ENCODE data around the gene ALG9.

ALG9 gene

DNA sequence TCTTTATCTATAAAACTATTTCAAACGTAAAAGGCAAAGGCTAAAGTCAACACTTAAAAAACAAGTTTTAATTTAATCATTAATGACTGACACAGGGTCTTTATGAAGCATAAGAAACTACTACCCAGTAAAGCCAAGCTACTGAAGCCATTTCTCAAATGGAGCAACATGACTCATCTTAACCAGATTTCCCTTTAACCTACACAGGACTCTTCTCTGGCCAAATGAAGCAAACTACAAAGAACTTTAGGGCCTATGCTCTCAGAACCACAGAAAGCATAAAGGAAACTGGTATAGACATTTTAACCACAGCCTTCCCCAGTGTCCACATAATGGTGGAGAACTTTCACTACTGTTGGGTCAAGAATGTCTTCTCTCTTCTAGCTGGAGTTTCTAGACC, 34.7 kb downstream of the ALG9 start:
- DNase-seq (ENCODE audit: low read depth in 2 of 2, low spot score in 1 of 2): no peak

DNA sequence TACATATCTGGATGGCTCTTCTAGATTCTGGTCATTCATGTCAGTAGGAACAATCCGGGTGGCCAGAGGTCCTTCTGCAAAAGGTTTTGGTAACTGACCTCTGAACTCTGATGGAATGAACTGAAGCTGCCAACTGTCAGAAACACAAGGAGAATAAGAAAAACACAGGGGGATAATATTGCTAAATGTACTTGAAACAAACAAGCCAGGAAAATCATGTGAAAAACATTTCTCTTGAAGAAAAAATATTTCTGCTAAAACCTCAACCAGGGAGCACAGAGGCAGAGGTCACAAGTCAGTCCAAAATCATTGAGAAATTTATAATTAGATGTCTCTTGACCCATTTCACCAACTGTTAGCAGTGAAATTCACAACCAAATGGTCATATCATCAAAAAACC, 35.2 kb downstream of the ALG9 start:
- no peak for DNase-seq (ENCODE audit: low read depth in 2 of 2, low spot score in 1 of 2)

DNA sequence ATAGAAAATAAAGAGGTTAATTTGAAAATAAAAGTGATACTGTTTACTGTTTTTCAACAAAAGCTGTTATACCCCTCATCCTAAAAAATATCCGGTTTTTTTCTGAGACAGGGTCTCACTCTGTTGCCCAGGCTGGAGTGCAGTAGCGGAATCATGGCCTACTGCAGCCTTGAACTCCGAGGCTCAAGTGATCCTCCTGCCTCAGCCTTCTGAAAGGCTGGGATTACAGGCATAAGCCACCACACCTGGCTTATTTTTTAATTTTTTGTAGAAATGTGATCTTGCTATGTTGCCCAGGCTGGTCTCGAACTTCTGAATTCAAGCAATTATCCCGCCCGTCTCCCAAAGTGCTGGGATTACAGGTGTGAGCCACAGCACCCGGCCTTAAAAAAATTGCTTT, 35.7 kb downstream of the ALG9 start:
- DNase-seq (ENCODE audit: low read depth in 2 of 2, low spot score in 1 of 2): no peak

DNA sequence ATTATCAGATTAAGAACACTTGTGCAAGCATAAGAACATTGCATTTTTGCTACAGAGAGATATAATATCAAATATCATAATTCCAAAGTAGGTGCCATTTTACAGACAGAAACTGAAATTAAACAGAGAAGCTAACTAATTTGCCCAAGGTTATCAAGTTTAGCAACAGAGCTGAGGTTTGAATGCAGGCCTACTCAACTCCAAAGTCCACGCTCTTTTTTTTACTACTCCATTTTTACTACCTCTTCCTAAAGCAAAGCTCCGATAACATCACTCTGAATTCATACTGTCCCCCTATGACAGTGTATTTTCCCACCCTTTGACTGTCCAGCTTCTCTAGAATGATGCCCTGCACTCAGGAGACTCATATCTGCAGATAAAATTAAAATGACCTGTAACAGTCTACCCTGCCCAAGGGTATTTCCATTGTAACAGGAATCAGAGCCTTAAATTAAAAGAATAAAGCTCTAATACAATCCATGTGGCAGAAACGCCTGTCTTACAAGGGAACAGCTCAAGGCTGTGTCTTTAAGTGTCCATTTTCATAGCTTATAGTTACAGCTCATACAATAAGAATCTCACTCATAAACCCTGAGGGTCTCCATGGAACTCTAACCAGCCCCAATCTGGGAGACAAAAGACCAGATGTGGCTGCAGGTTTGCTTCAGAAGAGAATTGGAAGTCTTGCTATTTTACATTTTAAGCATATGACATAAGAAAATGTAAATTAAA, 36.8 kb downstream of the ALG9 start:
- no peak for DNase-seq (ENCODE audit: low read depth in 2 of 2, low spot score in 1 of 2)

DNA sequence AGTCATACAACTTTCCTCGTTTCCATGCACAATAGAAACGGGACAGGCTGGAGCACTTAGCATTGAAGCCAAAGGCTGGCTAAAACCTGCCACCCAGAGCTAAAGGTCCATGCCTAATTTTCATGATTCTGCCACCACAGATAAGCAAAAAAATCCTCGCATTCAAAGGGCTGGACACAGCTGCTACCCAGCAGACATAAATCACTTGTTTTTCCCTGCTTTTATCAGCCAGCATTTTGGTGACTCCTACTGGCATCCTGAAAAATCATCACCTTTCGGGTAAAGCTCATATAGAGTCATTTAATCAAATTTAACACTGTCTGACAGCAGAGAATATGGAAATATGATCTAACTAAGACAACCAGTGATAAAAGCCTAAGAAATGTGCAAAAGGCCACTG, 37.9 kb downstream of the ALG9 start:
- no peak for DNase-seq (ENCODE audit: low read depth in 2 of 2, low spot score in 1 of 2)

DNA sequence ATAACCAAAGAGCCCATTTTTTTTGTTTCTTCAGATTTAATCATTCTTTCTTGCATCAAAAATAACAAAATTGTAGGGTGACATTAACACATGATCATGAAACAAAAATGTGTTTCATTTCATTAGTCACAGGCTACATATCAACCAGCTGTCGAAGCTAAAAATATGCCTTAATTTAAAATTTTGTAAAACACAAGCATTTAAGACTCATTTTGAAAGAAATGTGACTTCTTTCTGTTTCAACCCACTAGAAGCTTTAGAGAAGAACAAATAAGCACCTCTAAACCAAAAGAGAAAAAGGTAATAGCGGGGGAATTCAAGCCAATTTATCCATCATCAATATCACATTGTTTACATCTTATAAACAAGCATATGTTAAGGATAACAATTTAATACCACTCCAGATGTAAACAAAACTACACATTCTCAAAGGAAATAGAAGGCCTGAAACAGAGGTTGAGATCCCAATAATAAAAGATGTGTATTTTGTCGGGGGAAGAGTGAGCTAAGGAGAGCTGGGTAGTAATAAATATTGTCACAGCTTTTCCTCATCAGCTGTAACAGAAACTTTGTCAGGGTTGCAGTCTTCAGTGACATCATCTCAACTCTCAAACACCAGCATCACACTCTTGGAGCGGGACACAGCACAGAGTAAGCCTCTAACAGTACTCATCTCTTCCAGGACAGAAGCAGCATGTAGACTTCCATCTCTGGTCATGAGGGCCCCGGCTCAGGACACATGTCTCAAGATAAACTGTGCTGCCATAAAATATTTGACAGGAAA, 42.0 kb downstream of the ALG9 start:
- no peak for DNase-seq (ENCODE audit: low read depth in 2 of 2, low spot score in 1 of 2)

DNA sequence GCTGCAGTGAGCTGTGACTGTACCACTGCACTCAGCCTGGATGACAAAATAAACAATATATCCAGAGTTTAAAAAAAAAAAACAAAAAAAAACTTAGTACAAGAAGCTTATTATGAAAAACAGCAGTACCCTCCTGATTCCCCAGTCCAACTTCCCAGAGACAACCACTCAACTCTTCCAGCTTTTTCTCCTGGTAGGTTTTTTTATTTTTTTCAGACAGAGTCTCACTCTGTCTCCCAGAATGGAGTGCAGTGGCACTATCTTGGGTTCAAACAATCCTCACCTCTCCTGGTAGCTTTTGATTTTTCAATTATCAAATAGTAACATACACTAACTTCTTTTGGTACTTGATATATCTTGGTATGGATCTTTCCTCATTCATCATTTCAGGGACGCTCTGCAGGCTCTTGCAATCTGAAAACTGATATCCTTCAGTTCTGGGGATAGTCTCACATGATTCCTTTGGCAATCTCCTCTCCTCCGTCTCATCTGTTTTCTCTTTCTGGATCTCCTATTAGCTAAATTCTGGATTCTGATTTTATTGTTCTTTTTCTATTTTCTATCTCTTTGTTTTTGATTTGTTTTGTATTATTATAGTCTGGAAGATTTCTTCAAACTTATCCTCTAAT, 44.9 kb downstream of the ALG9 start:
- DNase-seq (ENCODE audit: low read depth in 2 of 2, low spot score in 1 of 2): no peak

DNA sequence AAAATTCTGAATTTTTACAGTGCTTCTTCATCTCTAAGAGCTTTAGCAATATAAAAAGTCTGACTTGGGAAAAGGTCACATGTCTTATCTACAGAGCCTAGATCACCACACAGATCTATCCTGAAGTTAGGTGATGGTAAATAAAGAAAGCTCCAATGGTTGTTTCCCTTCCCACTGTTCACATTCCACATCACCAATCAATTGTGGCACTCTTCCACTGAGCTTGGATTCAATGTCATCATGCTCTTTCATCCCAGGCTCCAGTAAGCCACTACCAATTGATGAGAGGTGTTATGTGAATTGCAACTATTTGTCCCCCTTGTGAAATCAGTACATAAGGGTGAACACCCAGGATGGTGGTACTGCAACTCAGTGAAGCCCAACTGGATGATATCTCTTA, 47.8 kb downstream of the ALG9 start:
- no peak for DNase-seq (ENCODE audit: low read depth in 2 of 2, low spot score in 1 of 2)

DNA sequence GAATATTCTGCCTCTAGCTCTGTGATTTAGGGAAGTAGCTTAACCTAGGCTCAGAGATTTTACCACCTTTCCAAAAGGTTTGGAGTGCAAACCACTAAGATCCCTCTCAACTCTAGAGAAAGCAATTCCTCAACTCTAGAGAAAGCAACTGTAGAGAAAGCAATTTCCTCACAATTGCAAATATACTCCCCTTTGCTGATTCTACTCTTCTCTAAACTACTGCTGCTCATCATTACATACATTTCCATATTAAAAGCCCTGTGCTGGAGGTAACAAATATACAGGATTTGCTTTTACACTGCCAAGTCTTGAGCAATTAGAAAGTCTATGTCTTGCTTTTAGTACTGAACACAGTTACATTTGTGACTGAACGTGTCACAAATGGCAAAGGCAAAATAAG, 48.2 kb downstream of the ALG9 start:
- DNase-seq (ENCODE audit: low read depth in 2 of 2, low spot score in 1 of 2): no peak

DNA sequence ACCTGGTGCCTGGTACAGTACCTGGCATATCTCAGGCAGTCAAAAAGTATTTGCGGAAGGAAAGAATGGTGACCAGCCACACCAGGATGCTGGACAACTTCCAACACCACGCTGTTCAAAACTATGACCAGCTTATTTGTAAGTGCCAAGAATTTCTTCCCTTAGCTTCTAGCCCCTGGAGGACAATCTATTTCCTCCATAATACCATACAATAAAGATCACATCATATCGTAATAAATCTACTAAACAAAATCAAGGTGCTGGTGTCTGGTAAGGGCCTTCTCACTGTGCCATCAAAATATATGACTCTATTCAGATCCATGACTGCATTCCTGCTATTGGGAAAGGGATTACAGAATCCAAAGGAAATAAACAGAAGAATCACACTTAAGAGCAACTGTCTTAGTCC, 51.5 kb downstream of the ALG9 start:
- DNase-seq (ENCODE audit: low read depth in 2 of 2, low spot score in 1 of 2): no peak

DNA sequence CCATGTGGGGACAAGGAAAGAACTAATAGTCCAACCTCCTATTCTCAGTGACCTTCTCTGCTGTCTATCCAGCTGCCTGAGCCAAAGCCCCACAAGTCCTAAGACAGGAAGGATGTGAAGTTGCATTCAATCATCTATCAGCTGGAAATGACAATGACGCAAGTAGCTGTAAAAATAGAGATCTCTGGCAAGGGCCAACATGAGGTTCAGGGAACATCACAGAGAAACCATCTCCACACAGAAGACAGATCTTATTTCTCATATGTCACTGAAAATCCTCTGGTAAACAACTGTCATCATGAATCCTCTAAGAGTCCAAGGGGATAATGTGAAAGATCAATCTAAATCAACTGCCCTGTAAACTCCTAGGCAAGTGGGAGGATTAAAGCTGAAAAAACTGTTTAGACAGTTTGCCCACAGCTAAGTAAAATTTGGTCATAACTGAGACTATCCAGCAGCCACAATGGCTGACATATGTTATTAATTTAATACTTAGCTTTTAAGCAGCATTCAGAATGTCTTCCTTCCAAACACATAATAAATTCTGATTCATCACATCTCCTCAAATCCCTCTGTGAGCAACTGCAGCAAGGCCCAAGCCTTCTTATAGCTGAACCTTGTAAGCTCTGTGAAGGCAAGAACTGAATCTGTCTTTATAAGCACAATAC, 52.1 kb downstream of the ALG9 start:
- no peak for DNase-seq (ENCODE audit: low read depth in 2 of 2, low spot score in 1 of 2)

DNA sequence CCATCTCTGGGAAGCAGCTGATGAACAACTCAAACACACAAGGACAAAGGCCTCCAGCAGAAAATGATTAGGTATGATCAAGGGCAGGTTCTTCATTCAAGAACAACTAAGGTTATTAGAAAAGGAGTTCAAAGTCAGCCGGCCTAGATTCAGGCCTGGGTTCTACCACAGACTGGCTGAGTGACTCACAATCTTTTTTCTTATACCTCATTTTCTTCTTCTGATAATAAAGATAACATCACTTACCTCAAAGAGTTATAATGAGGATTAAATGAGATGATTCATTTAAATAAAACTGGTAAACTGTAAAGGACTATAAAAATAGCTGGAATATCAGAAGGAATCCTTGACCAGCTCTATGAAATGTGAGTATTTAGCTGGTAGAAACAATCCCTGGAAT, 55.9 kb downstream of the ALG9 start:
- DNase-seq (ENCODE audit: low read depth in 2 of 2, low spot score in 1 of 2): no peak

DNA sequence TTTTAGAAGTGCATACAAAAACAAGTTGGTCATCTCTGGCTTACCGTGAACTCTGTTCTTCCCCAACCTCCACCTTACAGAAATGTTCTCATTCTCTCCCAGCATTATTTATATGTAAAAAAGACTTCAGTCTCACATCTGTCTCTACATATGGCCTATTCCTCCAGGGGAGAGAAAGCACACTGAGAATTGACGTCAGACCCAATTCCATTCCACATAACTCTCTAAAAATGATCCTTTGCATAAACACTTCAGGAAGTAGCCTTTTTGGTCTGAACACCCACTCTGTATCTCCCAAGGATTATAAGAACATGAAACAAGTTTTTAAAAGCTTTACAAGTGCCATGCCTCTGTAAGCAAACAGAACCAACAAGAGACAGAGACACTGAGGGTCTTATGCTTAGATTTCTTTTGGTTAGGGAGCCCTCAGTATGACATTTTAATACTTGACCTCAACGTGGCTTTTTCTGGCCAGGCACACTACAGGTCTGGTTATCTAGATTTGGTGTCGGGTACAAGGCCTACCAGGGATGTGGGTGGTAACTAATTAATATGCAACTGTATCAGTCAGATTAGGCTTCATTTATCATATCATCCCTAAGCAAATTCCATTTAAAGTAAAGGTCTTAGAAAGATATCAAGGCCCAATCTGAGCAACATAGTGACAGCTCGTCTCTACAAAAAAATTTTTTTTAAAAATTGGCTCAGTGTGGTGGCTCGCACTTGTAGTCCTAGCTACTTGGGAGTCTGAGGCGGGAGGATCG, 56.6 kb downstream of the ALG9 start:
- no peak for DNase-seq (ENCODE audit: low read depth in 2 of 2, low spot score in 1 of 2)

DNA sequence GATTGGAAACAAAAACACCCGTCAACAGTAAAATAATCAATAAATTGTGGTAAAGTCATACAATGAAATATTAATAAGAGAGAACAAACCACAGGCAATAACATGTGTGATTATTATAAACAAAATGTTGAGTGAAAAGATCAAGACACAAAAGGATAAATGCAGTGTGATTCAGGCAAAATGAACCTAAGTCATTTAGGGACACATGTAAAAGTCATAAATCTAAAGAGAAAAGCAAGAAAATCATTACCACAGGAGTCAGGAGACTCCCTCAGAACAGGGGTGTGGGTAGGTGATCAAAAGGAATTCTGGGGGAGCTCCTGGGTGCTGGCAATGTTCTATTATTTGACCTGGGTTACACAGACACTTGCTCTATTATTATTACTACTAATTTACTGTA, 57.3 kb downstream of the ALG9 start:
- no peak for DNase-seq (ENCODE audit: low read depth in 2 of 2, low spot score in 1 of 2)

DNA sequence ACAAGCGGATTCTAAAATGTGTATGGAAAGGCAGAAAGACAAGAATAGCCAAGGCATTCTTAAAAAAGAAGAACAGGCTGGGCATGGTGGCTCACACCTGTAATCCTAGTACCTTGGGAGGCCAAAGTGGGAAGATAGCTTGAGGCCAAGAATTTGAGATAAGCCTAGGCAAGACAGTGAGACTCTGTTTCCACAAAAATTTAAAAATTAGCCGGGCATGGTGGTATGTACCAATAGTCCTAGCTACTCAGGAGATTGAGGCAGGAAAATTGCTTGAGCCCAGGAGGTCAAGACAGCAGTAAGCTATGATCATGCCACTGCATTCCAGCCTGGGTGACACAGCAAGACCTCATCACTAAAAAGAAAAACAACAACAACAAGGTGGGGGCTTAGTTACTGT, 59.2 kb downstream of the ALG9 start:
- DNase-seq (ENCODE audit: low read depth in 2 of 2, low spot score in 1 of 2): no peak

DNA sequence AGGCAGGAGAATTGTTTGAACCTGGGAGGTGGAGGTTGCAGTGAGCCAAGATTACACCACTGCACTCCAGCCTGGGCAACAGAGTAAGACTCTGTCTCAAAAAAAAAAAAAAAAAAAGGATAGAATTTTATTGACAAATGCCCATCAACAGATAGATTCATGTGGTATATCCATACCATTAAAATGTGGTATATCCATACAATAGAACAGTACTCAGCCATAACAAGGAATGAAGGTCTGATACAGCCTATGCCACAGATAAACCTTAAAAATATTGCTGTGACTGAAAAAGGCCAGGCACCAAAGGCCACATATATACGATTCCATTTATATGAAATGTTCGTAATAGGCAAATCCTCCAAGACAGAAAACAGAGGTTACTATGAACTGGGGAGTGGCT, 59.9 kb downstream of the ALG9 start:
- DNase-seq (ENCODE audit: low read depth in 2 of 2, low spot score in 1 of 2): no peak

DNA sequence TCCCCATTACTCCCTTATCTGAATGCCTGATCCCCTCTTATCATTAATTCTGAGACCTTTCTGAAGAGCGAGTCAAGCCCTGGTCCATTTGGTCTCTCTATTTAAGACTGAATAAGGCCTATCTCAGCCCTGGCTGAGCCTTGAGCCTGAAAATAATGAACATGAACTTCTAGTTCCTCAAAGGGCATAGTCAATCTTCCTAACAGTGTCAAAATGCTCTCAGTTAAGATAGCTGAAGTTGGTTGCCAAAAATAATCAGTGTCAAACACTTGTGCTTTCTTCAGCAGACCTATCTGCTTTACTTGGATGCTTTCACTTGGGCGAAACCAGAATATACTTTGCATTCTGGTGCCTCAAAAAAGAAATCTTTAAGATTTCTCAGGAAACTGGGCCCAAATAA, 62.5 kb downstream of the ALG9 start:
- DNase-seq (ENCODE audit: low read depth in 2 of 2, low spot score in 1 of 2): no peak

DNA sequence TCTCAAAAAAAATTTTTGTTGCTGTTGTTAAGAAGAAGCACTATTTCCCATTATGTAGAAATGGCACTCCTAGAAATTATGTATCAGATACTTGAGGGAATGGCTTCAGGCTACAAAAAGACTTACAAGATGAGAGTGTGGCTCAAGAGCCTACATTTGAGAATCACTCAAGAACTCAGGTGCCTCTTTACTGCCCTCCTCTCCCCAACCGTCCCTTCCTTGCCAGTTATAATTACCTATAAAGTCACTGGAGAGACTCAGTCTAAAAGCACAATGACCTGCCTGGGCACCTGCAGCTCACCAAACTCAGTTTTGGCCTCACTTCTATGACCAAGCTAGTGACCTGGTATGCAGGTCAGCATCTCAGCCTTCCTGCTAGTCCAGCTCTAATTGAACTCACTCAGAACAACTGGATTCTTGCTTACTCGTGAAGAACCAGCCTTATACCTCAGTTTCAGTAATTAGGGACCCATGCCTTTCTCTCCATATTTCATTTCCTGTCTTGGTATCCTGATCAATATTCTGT, 63.3 kb downstream of the ALG9 start:
- DNase-seq (ENCODE audit: low read depth in 2 of 2, low spot score in 1 of 2): no peak

DNA sequence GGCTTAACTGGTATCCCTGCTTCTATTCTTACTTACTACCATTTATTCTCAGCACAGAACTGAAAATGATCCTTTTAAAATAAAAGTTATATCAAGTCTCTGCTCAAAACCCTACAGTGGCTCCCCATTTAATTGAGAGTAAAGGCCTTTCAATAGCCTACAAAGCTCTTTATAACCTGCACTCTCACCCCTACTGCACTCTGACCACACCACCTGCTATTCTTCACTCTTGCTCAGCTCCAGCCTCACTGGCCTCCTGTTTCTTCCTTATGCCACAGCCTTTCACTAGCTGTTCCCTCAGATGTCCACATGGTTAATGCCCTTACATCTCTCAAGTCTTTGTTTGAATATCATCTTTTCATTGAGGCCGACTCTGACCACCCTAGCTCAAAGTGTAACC, 64.3 kb downstream of the ALG9 start:
- no peak for DNase-seq (ENCODE audit: low read depth in 2 of 2, low spot score in 1 of 2)

DNA sequence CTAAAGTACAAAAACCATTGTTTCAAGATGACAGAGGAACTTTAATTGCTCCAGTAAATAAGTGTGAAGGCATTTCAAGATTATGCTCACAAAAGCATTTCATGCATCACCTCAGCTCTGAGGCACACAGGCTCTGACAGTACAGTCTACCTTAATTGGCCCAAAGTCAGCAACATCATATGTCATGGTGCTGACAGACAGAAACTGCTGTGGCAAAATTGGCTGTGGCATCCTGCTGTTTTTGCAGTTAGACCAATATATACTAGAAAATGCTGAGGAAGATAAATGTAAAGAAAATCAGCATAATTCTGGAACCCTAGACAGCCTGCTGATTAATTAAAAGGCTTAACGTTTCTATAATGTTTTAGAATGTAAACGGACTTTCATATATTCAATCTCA, 70.2 kb downstream of the ALG9 start:
- DNase-seq (ENCODE audit: low read depth in 2 of 2, low spot score in 1 of 2): no peak

DNA sequence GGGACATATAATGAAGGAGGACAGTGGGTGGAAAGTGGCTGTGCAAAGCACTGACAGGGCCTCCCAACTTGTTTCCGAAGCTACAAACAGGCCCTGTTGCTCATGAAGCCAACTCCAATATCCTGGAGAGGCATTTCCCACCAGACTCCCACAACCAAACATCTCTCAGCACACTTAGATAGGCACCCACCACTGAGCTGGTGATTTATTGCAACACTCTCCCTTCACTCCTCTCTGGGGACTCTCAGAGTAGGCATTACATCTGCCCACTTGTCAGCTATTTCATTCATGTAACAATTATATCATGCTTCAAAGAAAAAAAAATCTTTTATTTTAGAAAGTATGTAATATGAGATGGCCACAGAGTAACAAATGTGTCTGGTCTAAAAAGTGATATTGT, 73.1 kb downstream of the ALG9 start:
- DNase-seq (ENCODE audit: low read depth in 2 of 2, low spot score in 1 of 2): no peak

Measured in stimulated activated CD8-positive, alpha-beta memory T cell treated with anti-CD3 and anti-CD28 coated beads, Interleukin-4, amount 100 ng/mL, for 4 hours (primary cell).